ENCODE data around the gene LPP. TPM values are rescaled to one million over a fixed set of nuclear protein-coding genes. Genes with fewer than 3 reads are reported as not detected.
A peak's percentile ranks its signal among the peaks of the same experiment; 100 is the strongest.

LPP gene
- total RNA-seq, 2 donors from 2014 or later: 170 to 246 TPM

DNA sequence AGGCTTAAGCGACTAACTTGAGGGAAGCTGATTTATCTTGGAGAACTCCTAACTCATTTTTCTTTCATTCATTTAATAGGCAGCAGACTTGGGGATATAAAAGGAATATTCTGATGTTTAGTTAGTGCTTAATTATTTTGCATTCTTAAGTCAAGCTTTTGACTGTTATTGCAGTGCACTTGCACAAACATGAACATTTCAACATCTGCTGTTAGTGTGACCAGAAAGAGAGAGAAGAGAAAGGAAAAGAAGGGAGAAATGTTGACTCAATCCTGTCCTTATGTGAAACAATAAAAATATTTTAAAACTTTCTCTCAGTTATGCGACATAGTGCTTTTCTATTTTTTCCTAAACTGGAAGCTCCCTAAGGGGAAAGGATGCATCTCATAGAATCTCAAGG is 507.8 kb downstream of the LPP start:
- Histone ChIP-seq H3K4me3 (no peak overlapping the region), H3K9me3 (no peaks in the 10 kb centered on the region), H3K27me3 (no peaks in the 10 kb centered on the region), H3K9ac (ENCODE audit: low read depth in 2 of 2, low read length in 2 of 2) (no peak overlapping the region), H3K36me3 (no peaks in the 10 kb centered on the region), H3K4me1 (no peaks in the 10 kb centered on the region), H3K27ac (no peak overlapping the region)
- TF ChIP-seq CTCF (IDR thresholded peaks at IDR 0.05): no peak
- intact Hi-C loops (cut with DNase I): no loop called here
- no peak for DNase-seq

GRCh38 chr3:188662214-188662613 is 508.3 kb downstream of the LPP start:
- H3K27me3 ChIP-seq: no peaks in the 10 kb centered on the region
- no peak overlapping the region for H3K27ac ChIP-seq
- no peaks in the 10 kb centered on the region for H3K4me1 ChIP-seq
- H3K36me3 ChIP-seq: no peaks in the 10 kb centered on the region
- no peak overlapping the region for H3K9ac ChIP-seq (ENCODE audit: low read depth in 2 of 2, low read length in 2 of 2)
- H3K4me3 ChIP-seq: no peak overlapping the region
- DNase-seq: no peak
- H3K9me3 ChIP-seq: no peaks in the 10 kb centered on the region
- TF ChIP-seq CTCF (IDR thresholded peaks at IDR 0.05): no peak
- intact Hi-C loops (cut with DNase I): no loop called here

GRCh38 chr3:188662795-188663194 is 508.8 kb downstream of the LPP start:
- DNase-seq: no peak
- no peak overlapping the region for H3K4me3 ChIP-seq
- TF ChIP-seq CTCF (IDR thresholded peaks at IDR 0.05): no peak

GRCh38 chr3:188663839-188664238 is 509.9 kb downstream of the LPP start:
- no peaks in the 10 kb centered on the region for H3K36me3 ChIP-seq
- no peak for TF ChIP-seq CTCF (IDR thresholded peaks at IDR 0.05)
- H3K27ac ChIP-seq: no peak overlapping the region
- H3K4me1 ChIP-seq: no peaks in the 10 kb centered on the region
- no peaks in the 10 kb centered on the region for H3K9me3 ChIP-seq
- H3K27me3 ChIP-seq: no peaks in the 10 kb centered on the region
- DNase-seq: no peak
- no peak overlapping the region for H3K4me3 ChIP-seq
- intact Hi-C loops (cut with DNase I): no loop called here
- no peak overlapping the region for H3K9ac ChIP-seq (ENCODE audit: low read depth in 2 of 2, low read length in 2 of 2)

More at GRCh38 chr3:188662795-188663194, 508.8 kb downstream of the LPP start:
- H3K9ac ChIP-seq (ENCODE audit: low read depth in 2 of 2, low read length in 2 of 2): no peak overlapping the region
- H3K4me1 ChIP-seq: no peaks in the 10 kb centered on the region
- intact Hi-C loops (cut with DNase I): no loop called here
- H3K27me3 ChIP-seq: no peaks in the 10 kb centered on the region
- no peaks in the 10 kb centered on the region for H3K9me3 ChIP-seq
- H3K27ac ChIP-seq: no peak overlapping the region
- no peaks in the 10 kb centered on the region for H3K36me3 ChIP-seq

DNA sequence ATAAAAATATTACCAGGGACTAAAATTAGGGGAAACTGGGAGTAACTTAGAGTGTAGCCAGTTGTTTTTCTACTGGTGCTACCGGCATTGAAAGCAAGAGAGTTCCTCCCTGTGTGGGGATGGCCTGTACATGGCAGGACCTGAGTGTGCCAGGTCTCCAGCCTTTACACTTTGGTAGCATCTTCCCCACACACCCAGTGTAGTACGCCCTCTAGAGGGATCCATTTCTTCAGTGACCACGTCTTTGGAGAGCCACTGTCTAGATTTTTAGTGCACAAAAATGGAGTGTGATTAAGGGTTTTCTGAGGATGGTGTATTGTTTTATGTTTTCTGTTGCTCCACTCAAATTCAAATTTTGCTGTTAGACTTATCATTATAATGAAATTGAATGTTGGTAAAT is 510.8 kb downstream of the LPP start:
- Histone ChIP-seq H3K9ac (ENCODE audit: low read depth in 2 of 2, low read length in 2 of 2) (no peak overlapping the region), H3K9me3 (no peaks in the 10 kb centered on the region), H3K27ac (no peak overlapping the region), H3K4me1 (no peaks in the 10 kb centered on the region), H3K27me3 (no peaks in the 10 kb centered on the region), H3K4me3 (no peak overlapping the region), H3K36me3 (no peaks in the 10 kb centered on the region)
- DNase-seq: peak; percentile 24
- peak; percentile 15 for TF ChIP-seq CTCF (IDR thresholded peaks at IDR 0.05)
- intact Hi-C loops (cut with DNase I): no loop called here

GRCh38 chr3:188667926-188668325 is 514.0 kb downstream of the LPP start:
- H3K4me1 ChIP-seq: no peaks in the 10 kb centered on the region
- no peaks in the 10 kb centered on the region for H3K36me3 ChIP-seq
- H3K27ac ChIP-seq: no peak overlapping the region
- no peak for DNase-seq
- H3K4me3 ChIP-seq: no peak overlapping the region
- H3K27me3 ChIP-seq: no peaks in the 10 kb centered on the region
- H3K9ac ChIP-seq (ENCODE audit: low read depth in 2 of 2, low read length in 2 of 2): no peak overlapping the region
- intact Hi-C loops (cut with DNase I): no loop called here
- TF ChIP-seq CTCF (IDR thresholded peaks at IDR 0.05): no peak
- no peaks in the 10 kb centered on the region for H3K9me3 ChIP-seq

All from colonic mucosa (tissue), 4 donors.